Activated CD4-positive, alpha-beta T cell treated with anti-CD3 and anti-CD28 coated beads for 4 hours (primary cell): ENCODE measurements around the gene NOB1.

Source experiments
- DNase-seq, 2 donors: peaks; one replicate each; pipeline ENCODE4 v3.0.0-alpha.2; 2020

Gene NOB1

GRCh38 chr16:69718111-69718764 lies 36.5 kb downstream of the NOB1 start:
- DNase-seq: no peak

GRCh38 chr16:69717066-69717465 lies 37.7 kb downstream of the NOB1 start:
- DNase-seq: no peak

DNA sequence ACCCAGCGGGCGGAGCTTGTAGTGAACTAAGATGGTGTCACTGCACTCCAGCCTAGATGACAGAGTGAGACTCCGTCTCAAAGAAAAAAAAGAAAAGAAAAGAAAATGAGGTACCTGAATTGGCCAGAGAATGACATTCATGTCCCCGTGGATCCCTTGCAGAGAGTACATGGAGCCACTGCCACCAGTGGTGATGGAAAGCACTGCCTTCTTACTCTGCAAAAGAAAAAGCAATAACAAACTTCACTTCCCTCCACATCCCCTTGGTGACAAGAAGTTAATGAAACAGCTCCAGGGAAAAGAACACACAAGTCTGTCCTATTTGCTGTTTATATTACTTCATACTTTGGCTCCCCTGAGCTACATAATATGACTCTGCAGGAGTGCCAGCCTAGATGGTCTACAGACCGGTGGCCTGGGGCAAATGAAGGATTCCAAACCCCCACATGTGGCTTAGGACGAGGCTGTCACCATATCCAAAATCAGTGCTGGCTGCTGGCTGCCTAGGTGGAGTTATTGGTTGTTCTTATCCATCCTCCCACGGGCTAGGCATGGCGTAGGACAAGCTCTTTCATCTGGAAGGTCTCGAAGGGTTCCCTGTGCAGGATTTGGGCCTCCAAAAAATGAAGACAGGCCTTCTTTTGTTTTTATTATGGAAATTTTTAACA lies 41.7 kb downstream of the NOB1 start:
- no peak for DNase-seq

DNA sequence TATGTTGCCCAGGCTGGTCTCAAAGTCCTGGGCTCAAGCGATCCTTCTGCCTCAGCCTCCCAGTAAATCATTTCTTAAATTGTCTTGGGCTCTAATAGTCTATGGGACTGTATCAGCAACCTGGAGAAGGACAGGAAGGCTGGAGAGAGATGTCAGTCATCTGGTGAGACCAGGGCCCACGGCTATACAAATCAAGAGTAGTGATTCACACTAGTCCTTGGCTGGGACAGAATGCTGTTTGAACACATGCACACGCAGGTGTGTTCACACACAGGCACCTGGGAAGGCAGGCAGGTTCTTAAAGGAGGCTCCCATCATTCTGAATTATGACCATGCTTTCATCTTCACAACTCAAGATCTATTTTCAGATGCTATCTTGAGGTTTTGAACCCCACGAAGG lies 42.4 kb downstream of the NOB1 start:
- no peak for DNase-seq

GRCh38 chr16:69711115-69711740 lies 43.5 kb downstream of the NOB1 start:
- no peak for DNase-seq

- no peak for DNase-seq
Measured at GRCh38 chr16:69709456-69710084, 45.2 kb downstream of the NOB1 start.

DNA sequence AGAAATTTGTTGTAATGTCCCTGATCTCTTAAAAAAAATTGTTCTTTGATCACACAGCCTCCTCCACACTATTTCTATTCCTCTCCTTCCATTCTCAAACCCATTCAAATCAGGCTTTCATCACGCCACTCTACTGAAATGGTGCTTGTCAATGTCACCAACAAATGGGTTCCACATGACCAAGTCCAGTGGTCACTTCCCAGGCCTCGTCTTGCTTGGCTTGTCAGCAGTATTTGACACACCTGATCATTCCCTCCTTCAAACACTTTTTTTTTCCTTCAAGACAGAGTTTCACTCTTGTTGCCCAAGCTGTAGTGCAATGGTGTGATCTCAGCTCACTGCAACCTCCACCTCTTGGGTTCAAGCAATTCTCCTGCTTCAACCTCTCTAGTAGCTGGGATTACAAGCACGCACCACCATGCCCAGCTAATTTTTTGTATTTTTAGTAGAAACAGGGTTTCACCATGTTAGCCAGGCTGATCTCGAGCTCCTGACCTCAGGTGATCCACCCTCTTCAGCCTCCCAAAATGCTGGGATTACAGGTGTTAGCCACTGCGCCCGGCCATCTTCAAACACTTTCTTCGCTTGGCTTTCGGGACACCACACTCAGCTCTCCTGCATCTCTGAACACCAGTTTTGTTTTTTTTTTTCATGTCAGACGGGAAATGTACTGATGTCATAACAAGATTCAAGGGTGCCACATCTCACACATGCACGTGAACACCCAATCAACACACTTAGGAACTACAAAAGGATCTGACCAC lies 46.6 kb downstream of the NOB1 start:
- DNase-seq: no peak

DNA sequence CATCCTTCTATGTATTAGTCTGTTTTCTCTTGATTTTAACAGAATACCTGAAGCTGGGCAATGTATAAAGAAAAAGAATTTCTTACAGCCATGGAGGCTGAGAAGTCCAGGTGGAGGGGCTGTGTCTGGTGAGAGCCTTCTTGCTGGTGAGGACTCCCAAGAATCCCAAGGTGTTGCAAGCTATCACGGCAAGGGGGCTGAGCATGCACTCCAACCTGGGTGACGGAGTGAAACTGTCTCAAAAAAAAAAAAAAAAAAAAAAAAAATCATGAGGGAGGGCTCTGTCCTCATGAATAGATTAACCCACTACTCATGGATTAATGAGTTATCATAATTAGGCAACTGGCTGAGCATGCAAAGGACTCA lies 47.8 kb downstream of the NOB1 start:
- DNase-seq: no peak

DNA sequence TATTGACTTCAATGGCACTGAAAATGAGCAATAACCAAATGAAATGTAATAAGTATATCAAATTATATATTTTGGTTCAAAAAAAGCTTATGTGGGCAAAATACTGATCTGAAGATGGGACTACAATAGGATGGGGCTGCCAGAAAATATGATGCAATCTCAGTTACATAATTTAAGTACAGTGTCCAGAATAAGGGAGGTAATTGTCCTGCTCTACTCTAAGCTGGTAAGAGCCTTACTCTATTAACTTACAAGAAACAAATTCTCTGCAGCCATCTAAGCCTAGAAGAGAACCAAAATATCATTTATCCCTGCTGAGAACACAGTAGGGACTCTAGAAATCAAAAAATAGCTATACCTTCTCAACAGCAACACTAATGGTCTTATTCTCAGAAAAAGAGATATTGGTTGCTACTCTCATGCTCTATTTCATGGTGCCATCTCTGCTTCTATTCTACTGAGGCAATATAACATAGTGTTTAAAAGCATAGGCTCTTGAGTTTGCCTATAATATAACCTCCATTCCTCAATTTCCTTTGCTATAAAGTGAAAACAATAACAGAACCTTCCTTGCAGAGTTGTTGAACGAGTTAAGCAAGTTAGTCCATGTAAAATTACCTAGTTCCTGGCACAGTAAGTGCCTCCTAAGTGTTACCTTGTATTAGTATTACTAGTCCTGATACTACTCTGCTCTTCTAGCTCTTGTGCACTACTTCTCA lies 48.3 kb downstream of the NOB1 start:
- no peak for DNase-seq

GRCh38 chr16:69703638-69704037 lies 51.1 kb downstream of the NOB1 start:
- no peak for DNase-seq

- no peak for DNase-seq
Measured at GRCh38 chr16:69701866-69702265, 52.9 kb downstream of the NOB1 start.

- DNase-seq: no peak
Measured at GRCh38 chr16:69701452-69701851, 53.3 kb downstream of the NOB1 start.

GRCh38 chr16:69699915-69700314 lies 54.8 kb downstream of the NOB1 start:
- DNase-seq: no peak

GRCh38 chr16:69698404-69698803 lies 56.3 kb downstream of the NOB1 start:
- DNase-seq: no peak

- no peak for DNase-seq
Measured at GRCh38 chr16:69693916-69694315, 60.8 kb downstream of the NOB1 start.

DNA sequence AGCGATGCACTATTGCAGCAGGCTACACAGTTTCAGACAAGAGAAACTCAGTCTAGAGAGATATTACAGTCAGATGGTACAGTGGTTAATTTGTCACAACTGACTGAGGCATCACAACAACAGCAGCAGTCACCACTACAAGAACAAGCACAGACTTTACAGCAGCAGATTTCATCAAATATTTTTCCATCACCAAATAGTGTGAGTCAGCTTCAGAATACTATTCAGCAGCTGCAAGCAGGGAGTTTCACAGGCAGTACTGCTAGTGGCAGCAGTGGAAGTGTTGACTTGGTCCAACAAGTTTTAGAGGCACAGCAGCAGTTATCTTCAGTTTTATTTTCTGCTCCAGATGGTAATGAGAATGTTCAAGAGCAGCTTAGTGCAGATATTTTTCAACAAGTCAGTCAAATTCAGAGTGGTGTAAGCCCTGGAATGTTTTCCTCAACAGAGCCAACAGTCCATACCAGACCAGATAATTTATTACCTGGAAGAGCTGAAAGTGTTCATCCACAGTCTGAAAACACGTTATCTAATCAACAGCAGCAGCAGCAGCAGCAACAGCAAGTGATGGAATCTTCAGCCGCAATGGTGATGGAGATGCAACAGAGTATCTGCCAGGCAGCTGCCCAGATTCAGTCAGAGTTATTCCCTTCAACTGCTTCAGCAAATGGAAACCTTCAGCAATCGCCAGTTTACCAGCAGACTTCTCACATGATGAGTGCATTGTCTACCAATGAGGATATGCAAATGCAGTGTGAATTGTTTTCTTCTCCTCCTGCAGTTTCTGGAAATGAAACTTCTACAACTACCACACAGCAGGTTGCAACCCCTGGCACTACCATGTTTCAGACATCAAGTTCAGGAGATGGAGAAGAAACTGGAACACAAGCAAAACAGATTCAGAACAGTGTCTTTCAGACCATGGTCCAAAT lies 62.5 kb downstream of the NOB1 start:
- no peak for DNase-seq
